SK-N-SH (cell line): ENCODE measurements around the gene MAPK11. TPM values are rescaled to one million over a fixed set of nuclear protein-coding genes. Genes with fewer than 3 reads are reported as not detected.

Experiments
- CTCF ChIA-PET: fragments of 300-600, 350-600 bp; formaldehyde crosslinking; extraction: SDS; loops from one replicate; lab custom pipeline; 2021; lab: Yijun Ruan, JAX
- POLR2A ChIA-PET: fragments of 350-600 bp; sonication (Branson Sonifier 250); formaldehyde crosslinking; extraction: SDS; loops from one replicate; lab custom pipeline; 2020; ENCODE audit warnings: antibody characterized with exemption, inconsistent platforms; lab: Yijun Ruan, JAX
- DNase-seq: peaks from one replicate; pipeline ENCODE4 v3.0.0; 2012
- H2AFZ ChIP-seq: fragments of 200-600 bp; sonication (generic); 2 replicates; pipeline ENCODE4 v1.8.1; 2016; ENCODE audit warnings: antibody characterized with exemption, mild to moderate bottlenecking, low read depth
- H3F3A ChIP-seq: fragments of 200-600 bp; sonication (generic); replicated peaks from 2 replicates; pipeline ENCODE3; 2016; ENCODE audit warnings: antibody characterized with exemption, mild to moderate bottlenecking; ENCODE audit not compliant: insufficient read depth
- H3K27ac ChIP-seq, 2 experiments: fragments of 200-500 bp in 1 of 2; fragments of 200-600 bp in 1 of 2; sonication (Bioruptor generic) in 1 of 2; sonication (generic), shearing (Covaris generic) in 1 of 2; 2 replicates each; pipeline versions ENCODE4 v1.5.1 to v1.6.1; 2014 to 2016; ENCODE audit warnings: low read depth in 2 of 2, inconsistent platforms in 1 of 2, low read length in 1 of 2, mild to moderate bottlenecking in 1 of 2, mixed read lengths in 1 of 2
- H3K27me3 ChIP-seq: fragments of 200-600 bp; sonication (generic), shearing (Covaris generic); 2 replicates; pipeline ENCODE4 v1.6.1; 2016; ENCODE audit warnings: mixed run types; ENCODE audit not compliant: insufficient read depth
- H3K36me3 ChIP-seq, 2 experiments: fragments of 200-500 bp in 1 of 2; fragments of 200-600 bp in 1 of 2; sonication (Bioruptor generic) in 1 of 2; sonication (generic) in 1 of 2; replicated peaks in 1 of 2; 2 replicates each; pipeline versions ENCODE3 to v1.5.1; 2014 to 2016; ENCODE audit warnings: low read length in 1 of 2, mild to moderate bottlenecking in 1 of 2; ENCODE audit not compliant: insufficient read depth in 2 of 2, control insufficient read depth in 1 of 2
- H3K4me1 ChIP-seq, 2 experiments: fragments of 200-500 bp in 1 of 2; fragments of 200-600 bp in 1 of 2; sonication (Bioruptor generic) in 1 of 2; sonication (generic), shearing (Covaris generic) in 1 of 2; 2 replicates each; pipeline versions ENCODE4 v1.5.1 to v1.6.1; 2014 to 2016; ENCODE audit warnings: low read depth in 1 of 2, low read length in 1 of 2, mixed run types in 1 of 2; ENCODE audit not compliant: insufficient read depth in 2 of 2, control insufficient read depth in 1 of 2
- H3K4me2 ChIP-seq: fragments of 200-600 bp; sonication (generic), shearing (Covaris generic); 2 replicates; pipeline ENCODE4 v1.6.1; 2017; ENCODE audit warnings: mixed run types
- H3K4me3 ChIP-seq, 2 experiments: fragments of 200-500 bp in 1 of 2; fragments of 200-600 bp in 1 of 2; sonication (Bioruptor generic) in 1 of 2; sonication (generic), shearing (Covaris generic) in 1 of 2; 2 replicates each; pipeline versions ENCODE4 v1.5.1 to v1.8.1; 2014 to 2016; ENCODE audit warnings: low read depth in 2 of 2, inconsistent platforms in 1 of 2, low read length in 1 of 2, mild to moderate bottlenecking in 1 of 2, mixed read lengths in 1 of 2, moderate library complexity in 1 of 2
- H3K79me2 ChIP-seq: fragments of 200-600 bp; sonication (generic); 2 replicates; pipeline ENCODE4 v1.8.1; 2017; ENCODE audit warnings: mild to moderate bottlenecking; ENCODE audit not compliant: insufficient read depth
- H3K9ac ChIP-seq: fragments of 200-600 bp; sonication (generic); 2 replicates; pipeline ENCODE4 v1.6.1; 2017; ENCODE audit warnings: mixed run types
- H3K9me2 ChIP-seq: fragments of 200-600 bp; sonication (generic); 2 replicates; pipeline ENCODE4 v1.6.1; 2017; ENCODE audit warnings: mixed run types
- H3K9me3 ChIP-seq: fragments of 200-600 bp; sonication (generic); 2 replicates; pipeline ENCODE4 v1.6.1; 2017; ENCODE audit warnings: mixed run types, mild to moderate bottlenecking, moderate library complexity
- H4K20me1 ChIP-seq: fragments of 200-600 bp; sonication (generic); 2 replicates; pipeline ENCODE4 v1.6.1; 2017; ENCODE audit warnings: mild to moderate bottlenecking, mixed run types; ENCODE audit not compliant: insufficient read depth
- CHD2 ChIP-seq: fragments of 150-350 bp; IDR thresholded peaks from 2 replicates; pipeline ENCODE4 v1.6.1; 2018; ENCODE audit warnings: low read length; ENCODE audit not compliant: partially characterized antibody
- EZH2phosphoT487 ChIP-seq: fragments of 200-600 bp; sonication (generic); IDR thresholded peaks from 2 replicates; pipeline ENCODE4 v1.6.1; 2017; ENCODE audit warnings: low read depth, mixed run types, mild to moderate bottlenecking, antibody characterized with exemption, moderate library complexity, borderline replicate concordance
- FOSL2 ChIP-seq: IDR thresholded peaks from 2 replicates; pipeline ENCODE4 v1.4.0; 2012; ENCODE audit warnings: low read depth, mild to moderate bottlenecking, moderate library complexity, borderline replicate concordance
- FOXM1 ChIP-seq: IDR thresholded peaks from 2 replicates; pipeline ENCODE4 v1.4.0; 2012; ENCODE audit warnings: low read depth, mild to moderate bottlenecking
- GABPA ChIP-seq: IDR thresholded peaks from 2 replicates; pipeline ENCODE4 v1.4.0; 2012; ENCODE audit warnings: low read depth, mild to moderate bottlenecking
- GATA2 ChIP-seq: sonication (generic); formaldehyde crosslinking; IDR thresholded peaks from 2 replicates; pipeline ENCODE4 v1.5.0; 2020; ENCODE audit warnings: mild to moderate bottlenecking, missing genetic modification reagents
- MEF2A ChIP-seq: IDR thresholded peaks from 2 replicates; pipeline ENCODE4 v1.4.0; 2012; ENCODE audit warnings: low read depth, borderline replicate concordance
- NFIC ChIP-seq: IDR thresholded peaks from 2 replicates; pipeline ENCODE4 v1.4.0; 2012; ENCODE audit warnings: borderline replicate concordance
- PBX3 ChIP-seq: IDR thresholded peaks from 2 replicates; pipeline ENCODE4; 2012
- POLR2AphosphoS5 ChIP-seq: IDR thresholded peaks from 2 replicates; pipeline ENCODE4 v1.6.1; 2012; ENCODE audit warnings: low read depth, low read length
- RAD21 ChIP-seq: IDR thresholded peaks from 2 replicates; pipeline ENCODE4 v1.6.1; 2012; ENCODE audit warnings: mild to moderate bottlenecking, low read length
- RCOR1 ChIP-seq: fragments of 150-350 bp; IDR thresholded peaks from 2 replicates; pipeline ENCODE4 v1.6.1; 2017; ENCODE audit warnings: antibody characterized with exemption, low read length
- RFX5 ChIP-seq: IDR thresholded peaks from 2 replicates; pipeline ENCODE4 v1.6.1; 2012; ENCODE audit warnings: mild to moderate bottlenecking, improper control_type of control experiment, low read length
- RXRA ChIP-seq: IDR thresholded peaks from 2 replicates; pipeline ENCODE4 v1.4.0; 2012; ENCODE audit warnings: low read depth, mild to moderate bottlenecking, borderline replicate concordance
- SIN3A ChIP-seq: IDR thresholded peaks from 2 replicates; pipeline ENCODE4 v1.6.1; 2012; ENCODE audit warnings: low read depth, mild to moderate bottlenecking, low read length, moderate library complexity, borderline replicate concordance
- SMC3 ChIP-seq: IDR thresholded peaks from 2 replicates; pipeline ENCODE4 v1.6.1; 2012; ENCODE audit warnings: low read depth, low read length, improper control_type of control experiment
- TCF12 ChIP-seq: IDR thresholded peaks from 2 replicates; pipeline ENCODE4 v1.4.0; 2012
- TEAD4 ChIP-seq: IDR thresholded peaks from 2 replicates; pipeline ENCODE4 v1.4.0; 2012; ENCODE audit warnings: mild to moderate bottlenecking, borderline replicate concordance; ENCODE audit not compliant: insufficient read depth
- YY1 ChIP-seq: IDR thresholded peaks from 2 replicates; pipeline ENCODE4 v1.4.0; 2012; ENCODE audit warnings: low read depth, mild to moderate bottlenecking
- ZBTB33 ChIP-seq: IDR thresholded peaks from 2 replicates; pipeline ENCODE4 v1.4.0; 2012; ENCODE audit warnings: low read depth, borderline replicate concordance
- WGBS: methylation state at CpG from one replicate; pipeline ENCODE4 v1.1.6; 2017; ENCODE audit warnings: low lambda C conversion rate; 5-methylcytosine and 5-hydroxymethylcytosine counted together
- polyA plus RNA-seq, 3 experiments: library from polyadenylated mRNA; depleted of rRNA; stranded (reverse); fragments of >200 nt; gene quantifications; 2 replicates each; pipeline ENCODE4 v1.2.3, GENCODE V29; 2012
- TF ChIP-seq, protein P1 (sequence below): fragments of 150-350 bp; IDR thresholded peaks from 2 replicates; pipeline ENCODE4 v1.6.1; 2016; ENCODE audit warnings: mild to moderate bottlenecking, low read depth, low read length

MAPK11 gene
- polyA plus RNA-seq, 1 of the 3 experiments (the other 2 are of a cell fraction): 36.0 TPM

GRCh38 chr22:50257041-50257440 lies 13.1 kb downstream of the MAPK11 start:
- Histone ChIP-seq H3K9me3 (no peaks in the 10 kb centered on the region), H3K27ac (no peak overlapping the region), H3K36me3 (peaks cover 0 to 31% of the 10 kb centered on the region in 2 experiments), H2AFZ (no peak overlapping the region), H3F3A (peaks cover 6% of the 10 kb centered on the region), H3K4me2 (no peak overlapping the region), H3K4me1 (peaks cover 1 to 15% of the 10 kb centered on the region in 2 experiments; a peak in 2 of 4 replicates), H3K9me2 (no peaks in the 10 kb centered on the region), H3K4me3 (no peak overlapping the region), H4K20me1 (0 out of 2 replicates have a peak, but pooled peaks cover 7% of the 10 kb centered on the region), H3K27me3 (no peaks in the 10 kb centered on the region), H3K79me2 (peaks cover 27% of the 10 kb centered on the region), H3K9ac (no peak overlapping the region)
- TF ChIP-seq YY1: no peak
- TF ChIP-seq, protein P1, sequence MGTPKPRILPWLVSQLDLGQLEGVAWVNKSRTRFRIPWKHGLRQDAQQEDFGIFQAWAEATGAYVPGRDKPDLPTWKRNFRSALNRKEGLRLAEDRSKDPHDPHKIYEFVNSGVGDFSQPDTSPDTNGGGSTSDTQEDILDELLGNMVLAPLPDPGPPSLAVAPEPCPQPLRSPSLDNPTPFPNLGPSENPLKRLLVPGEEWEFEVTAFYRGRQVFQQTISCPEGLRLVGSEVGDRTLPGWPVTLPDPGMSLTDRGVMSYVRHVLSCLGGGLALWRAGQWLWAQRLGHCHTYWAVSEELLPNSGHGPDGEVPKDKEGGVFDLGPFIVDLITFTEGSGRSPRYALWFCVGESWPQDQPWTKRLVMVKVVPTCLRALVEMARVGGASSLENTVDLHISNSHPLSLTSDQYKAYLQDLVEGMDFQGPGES: no peak
- TF ChIP-seq FOSL2: no peak
- TF ChIP-seq RCOR1: no peak
- no peak for TF ChIP-seq PBX3
- DNase-seq: no peak
- 93% methylated on average over 12 of the region's 16 CpGs for WGBS
- CTCF ChIA-PET: interaction anchor here (2.4 kb wide), 1 partner anchor 85 kb away, joined by 11 read pairs; no protein-coding TSS in a partner anchor
- POLR2A ChIA-PET: no interaction called here

GRCh38 chr22:50256258-50256862 lies 13.8 kb downstream of the MAPK11 start:
- POLR2A ChIA-PET: no interaction called here
- DNase-seq: no peak
- 97% methylated on average over 5 of the region's 12 CpGs for WGBS
- H3K79me2 ChIP-seq: peaks cover 27% of the 10 kb centered on the region
- no peak overlapping the region for H3K4me3 ChIP-seq
- H3K9me3 ChIP-seq: no peaks in the 10 kb centered on the region
- 0 out of 2 replicates have a peak, but pooled peaks cover 7% of the 10 kb centered on the region for H4K20me1 ChIP-seq
- no peaks in the 10 kb centered on the region for H3K9me2 ChIP-seq
- no peaks in the 10 kb centered on the region for H3K27me3 ChIP-seq
- no peak overlapping the region for H3K27ac ChIP-seq
- CTCF ChIA-PET: interaction anchor here (0.8 to 2.4 kb wide), 4 partner anchors 9 to 85 kb away, joined by 3 to 11 read pairs (median 4); no protein-coding TSS in a partner anchor
- peaks cover 13% of the 10 kb centered on the region for H3F3A ChIP-seq
- H3K36me3 ChIP-seq: peaks cover 0 to 31% of the 10 kb centered on the region in 2 experiments
- H3K4me1 ChIP-seq: peaks cover 0 to 19% of the 10 kb centered on the region in 2 experiments; a peak in 1 of 4 replicates
- no peak overlapping the region for H3K9ac ChIP-seq
- no peak for TF ChIP-seq SIN3A
- TF ChIP-seq ZBTB33: no peak
- TF ChIP-seq SMC3: no peak
- no peak for TF ChIP-seq GABPA
- no peak for TF ChIP-seq NFIC
- TF ChIP-seq MEF2A: no peak
- TF ChIP-seq RAD21: no peak
- TF ChIP-seq RCOR1: no peak
- no peak for TF ChIP-seq TEAD4
- no peak for TF ChIP-seq YY1
- TF ChIP-seq FOXM1: no peak
- no peak for TF ChIP-seq RFX5
- no peak for TF ChIP-seq GATA2 (CRISPR knock-in tag)
- no peak for TF ChIP-seq RXRA
- no peak for TF ChIP-seq TCF12
- no peak for TF ChIP-seq PBX3
- no peak for TF ChIP-seq POLR2AphosphoS5
- TF ChIP-seq EZH2phosphoT487: no peak
- no peak for TF ChIP-seq CHD2
- no peak for TF ChIP-seq FOSL2
- TF ChIP-seq, all 33 proteins: peak for 0
- H2AFZ ChIP-seq: no peak overlapping the region
- no peak overlapping the region for H3K4me2 ChIP-seq
